ENCODE data around the gene SIT1. TPM values are rescaled to one million over a fixed set of nuclear protein-coding genes. Genes with fewer than 3 reads are reported as not detected.

The SIT1 gene
- total RNA-seq, 1 donor from 2014 or later = not detected

- no peak for DNase-seq (ENCODE audit: low spot score, unreplicated experiment)
- no peak for TF ChIP-seq CTCF (IDR thresholded peaks at IDR 0.05; ENCODE audit: unreplicated experiment)
These were observed 41.5 kb downstream of the SIT1 start for GRCh38 chr9:35609001-35609819.

GRCh38 chr9:35608221-35608620 is 42.5 kb downstream of the SIT1 start:
- Mint-ChIP-seq H3K27me3 (peaks cover 6% of the 10 kb centered on the region), H3K27ac (no peak overlapping the region), H3K9me3 (ENCODE audit: low read depth) (no peaks in the 10 kb centered on the region), H3K4me3 (ENCODE audit: low read depth) (no peak overlapping the region), H3K36me3 (ENCODE audit: insufficient read depth) (peaks cover 7% of the 10 kb centered on the region), H3K4me1 (ENCODE audit: low read depth) (peaks cover 17% of the 10 kb centered on the region)
- TF ChIP-seq CTCF (IDR thresholded peaks at IDR 0.05; ENCODE audit: unreplicated experiment) = no peak
- DNase-seq (ENCODE audit: low spot score, unreplicated experiment) = no peak

More at GRCh38 chr9:35609001-35609819, 41.5 kb downstream of the SIT1 start:
- H3K27ac Mint-ChIP-seq = no peak overlapping the region
- H3K27me3 Mint-ChIP-seq = peaks cover 16% of the 10 kb centered on the region
- H3K4me1 Mint-ChIP-seq (ENCODE audit: low read depth) = peaks cover 13% of the 10 kb centered on the region
- H3K4me3 Mint-ChIP-seq (ENCODE audit: low read depth) = no peak overlapping the region
- H3K36me3 Mint-ChIP-seq (ENCODE audit: insufficient read depth) = peaks cover 7% of the 10 kb centered on the region
- no peaks in the 10 kb centered on the region for H3K9me3 Mint-ChIP-seq (ENCODE audit: low read depth)

GRCh38 chr9:35606726-35607125 is 44.0 kb downstream of the SIT1 start:
- Mint-ChIP-seq H3K4me3 (ENCODE audit: low read depth) (peak overlapping the region; percentile 53), H3K9me3 (ENCODE audit: low read depth) (no peaks in the 10 kb centered on the region), H3K27me3 (no peaks in the 10 kb centered on the region), H3K36me3 (ENCODE audit: insufficient read depth) (peaks cover 7% of the 10 kb centered on the region), H3K4me1 (ENCODE audit: low read depth) (peaks cover 17% of the 10 kb centered on the region), H3K27ac (no peak overlapping the region)
- TF ChIP-seq CTCF (IDR thresholded peaks at IDR 0.05; ENCODE audit: unreplicated experiment) = no peak
- no peak for DNase-seq (ENCODE audit: low spot score, unreplicated experiment)

GRCh38 chr9:35606138-35606504 is 44.6 kb downstream of the SIT1 start:
- no peaks in the 10 kb centered on the region for H3K9me3 Mint-ChIP-seq (ENCODE audit: low read depth)
- peaks cover 17% of the 10 kb centered on the region for H3K4me1 Mint-ChIP-seq (ENCODE audit: low read depth)
- DNase-seq (ENCODE audit: low spot score, unreplicated experiment) = no peak
- TF ChIP-seq CTCF (IDR thresholded peaks at IDR 0.05; ENCODE audit: unreplicated experiment) = no peak
- peaks cover 7% of the 10 kb centered on the region for H3K36me3 Mint-ChIP-seq (ENCODE audit: insufficient read depth)
- H3K27ac Mint-ChIP-seq = peak overlapping the region; percentile 93
- peak overlapping the region; percentile 79 for H3K4me3 Mint-ChIP-seq (ENCODE audit: low read depth)
- H3K27me3 Mint-ChIP-seq = no peaks in the 10 kb centered on the region

GRCh38 chr9:35605351-35606137 is 45.2 kb downstream of the SIT1 start:
- no peaks in the 10 kb centered on the region for H3K9me3 Mint-ChIP-seq (ENCODE audit: low read depth)
- H3K27ac Mint-ChIP-seq = peak overlapping the region; percentile 93
- peaks cover 6% of the 10 kb centered on the region for H3K36me3 Mint-ChIP-seq (ENCODE audit: insufficient read depth)
- DNase-seq (ENCODE audit: low spot score, unreplicated experiment) = no peak
- H3K27me3 Mint-ChIP-seq = no peaks in the 10 kb centered on the region
- peaks cover 17% of the 10 kb centered on the region for H3K4me1 Mint-ChIP-seq (ENCODE audit: low read depth)
- no peak for TF ChIP-seq CTCF (IDR thresholded peaks at IDR 0.05; ENCODE audit: unreplicated experiment)
- peak overlapping the region; percentile 79 for H3K4me3 Mint-ChIP-seq (ENCODE audit: low read depth)
